Tibial artery (tissue), 4 donors: Measurements from ENCODE around the gene DIS3L2.

Source experiments
- DNase-seq, 2 donors: peaks; one replicate each; pipeline ENCODE4 v3.0.0-alpha.2; 2019
- H3K27ac ChIP-seq, 2 donors: fragments of 200-600 bp; sonication (generic) in 1 of 2; 1 replicate in 1 of 2; 2 replicates in 1 of 2; pipeline ENCODE4 v1.5.1; 2018 to 2019; ENCODE audit warnings: mild to moderate bottlenecking in 1 of 2
- H3K27me3 ChIP-seq, 2 donors: fragments of 200-600 bp; sonication (generic) in 1 of 2; one replicate each; pipeline versions ENCODE4 v1.5.1 to v1.6.0; 2016 to 2019
- H3K36me3 ChIP-seq, 3 donors: fragments of 200-600 bp; sonication (generic) in 2 of 3; one replicate each; pipeline ENCODE4 v1.5.1; 2016 to 2019; ENCODE audit warnings: mild to moderate bottlenecking in 2 of 3
- H3K4me1 ChIP-seq, 4 donors: fragments of 200-600 bp; sonication (generic) in 2 of 4; 1 replicate in 3 of 4; 2 replicates in 1 of 4; pipeline ENCODE4 v1.5.1; 2016 to 2019
- H3K4me3 ChIP-seq, 2 donors: fragments of 200-600 bp; sonication (generic) in 1 of 2; 1 replicate in 1 of 2; 2 replicates in 1 of 2; pipeline ENCODE4 v1.5.1; 2018 to 2019; ENCODE audit warnings: mild to moderate bottlenecking in 2 of 2
- H3K9me3 ChIP-seq, 3 donors: fragments of 200-600 bp; sonication (generic) in 1 of 3; one replicate each; pipeline ENCODE4 v1.5.1; 2016 to 2019
- CTCF ChIP-seq, 2 experiments: fragments of 200-600 bp in 1 of 2; fragments of 450-650 bp in 1 of 2; IDR thresholded peaks; one replicate each; pipeline ENCODE4 v1.5.1; 2017 to 2019; ENCODE audit warnings: antibody characterized with exemption in 2 of 2, mild to moderate bottlenecking in 1 of 2, moderate library complexity in 1 of 2
- intact Hi-C: fragments of 100-400 bp; cut with DNase I; formaldehyde crosslinking; loops from one replicate; pipeline ENCODE4 v1.15.0; 2023; ENCODE audit warnings: low total_unique reads

Gene DIS3L2

GRCh38 chr2:232038251-232038880 lies 76.9 kb downstream of the DIS3L2 start:
- no peaks in the 10 kb centered on the region for H3K4me1 ChIP-seq
- H3K27ac ChIP-seq = no peak overlapping the region
- H3K9me3 ChIP-seq = peaks cover 0 to 7% (median 0%) of the 10 kb centered on the region in 3 donors
- H3K27me3 ChIP-seq = no peaks in the 10 kb centered on the region
- H3K4me3 ChIP-seq = no peak overlapping the region
- H3K36me3 ChIP-seq = peaks cover 5 to 14% (median 9%) of the 10 kb centered on the region in 3 donors
- intact Hi-C loops = no loop called here
- TF ChIP-seq CTCF (IDR thresholded peaks at IDR 0.05) = no peak
- DNase-seq = no peak

DNA sequence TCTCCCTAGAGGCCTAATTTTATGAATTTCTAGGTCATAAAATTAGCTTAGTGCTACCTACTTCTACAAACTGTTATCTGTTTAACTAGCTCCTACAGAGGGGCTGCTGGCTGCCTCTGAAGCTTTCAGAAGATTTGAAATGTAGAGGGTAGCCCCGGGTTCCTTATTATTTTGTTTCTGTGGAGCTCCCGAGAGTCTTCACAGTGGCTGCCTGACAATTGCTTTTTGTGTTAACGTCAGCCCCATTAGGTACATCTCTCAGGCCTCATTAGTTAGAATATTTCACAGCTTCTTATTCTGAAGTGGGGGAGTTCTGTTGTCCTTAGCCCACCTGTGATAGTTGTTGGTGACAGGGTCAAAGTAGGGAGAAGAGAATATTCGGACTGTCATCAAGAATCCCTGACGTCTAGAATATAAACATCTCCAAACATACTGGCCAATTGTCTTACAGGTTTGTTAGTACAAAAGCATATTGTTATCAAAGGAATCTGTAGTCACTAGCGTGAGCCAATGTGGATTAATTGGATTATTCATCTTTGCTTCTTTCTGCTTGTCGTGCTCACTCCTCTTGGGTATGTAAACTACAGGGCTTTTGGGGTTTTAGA lies 77.5 kb downstream of the DIS3L2 start:
- Histone ChIP-seq H3K27ac (no peak overlapping the region), H3K9me3 (peaks cover 0 to 7% (median 0%) of the 10 kb centered on the region in 3 donors), H3K4me3 (no peak overlapping the region), H3K4me1 (no peaks in the 10 kb centered on the region), H3K36me3 (peaks cover 5 to 14% (median 9%) of the 10 kb centered on the region in 3 donors), H3K27me3 (no peaks in the 10 kb centered on the region)
- intact Hi-C loops = no loop called here
- TF ChIP-seq CTCF (IDR thresholded peaks at IDR 0.05) = no peak
- DNase-seq = no peak

DNA sequence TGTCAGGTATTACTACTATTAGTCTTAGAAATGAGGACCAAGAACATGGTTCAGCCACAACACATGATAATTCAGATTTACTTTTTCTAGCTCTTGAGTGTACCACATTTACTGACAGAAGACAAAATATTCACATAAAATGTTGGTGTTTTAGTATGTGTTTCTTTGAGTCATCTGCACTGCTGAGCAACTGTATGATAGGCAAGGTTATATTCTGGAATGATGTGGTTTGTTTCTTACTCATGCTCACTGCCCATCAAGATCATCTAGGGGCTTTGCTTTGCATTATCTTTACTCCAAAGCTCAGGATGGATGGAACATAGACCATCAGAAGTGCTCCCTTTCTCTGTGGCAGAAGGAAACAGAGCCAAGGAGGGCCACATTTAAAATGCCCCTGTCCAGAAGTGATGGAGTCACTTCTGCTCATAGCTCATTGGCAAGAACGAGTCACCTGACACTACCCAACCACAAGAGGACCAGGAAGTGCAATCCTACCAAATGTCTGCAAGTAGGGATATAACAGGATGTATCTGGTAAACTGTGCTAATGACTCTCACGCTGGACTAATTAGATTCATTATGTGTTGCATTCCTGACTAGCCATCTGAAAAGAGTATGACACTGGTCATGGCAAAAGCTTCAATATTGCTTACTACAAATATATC lies 81.5 kb downstream of the DIS3L2 start:
- H3K9me3 ChIP-seq = no peaks in the 10 kb centered on the region
- H3K36me3 ChIP-seq = no peaks in the 10 kb centered on the region
- H3K27me3 ChIP-seq = no peaks in the 10 kb centered on the region
- H3K4me3 ChIP-seq = no peak overlapping the region
- intact Hi-C loops = no loop called here
- no peak overlapping the region for H3K27ac ChIP-seq
- no peak for TF ChIP-seq CTCF (IDR thresholded peaks at IDR 0.05)
- no peaks in the 10 kb centered on the region for H3K4me1 ChIP-seq
- DNase-seq = no peak

- Histone ChIP-seq H3K36me3 (no peaks in the 10 kb centered on the region), H3K4me3 (no peak overlapping the region), H3K27me3 (no peaks in the 10 kb centered on the region), H3K27ac (no peak overlapping the region), H3K4me1 (no peaks in the 10 kb centered on the region), H3K9me3 (no peaks in the 10 kb centered on the region)
- DNase-seq = no peak
- no peak for TF ChIP-seq CTCF (IDR thresholded peaks at IDR 0.05)
- intact Hi-C loops = no loop called here
Observed at GRCh38 chr2:232043966-232044365, 82.5 kb downstream of the DIS3L2 start.

DNA sequence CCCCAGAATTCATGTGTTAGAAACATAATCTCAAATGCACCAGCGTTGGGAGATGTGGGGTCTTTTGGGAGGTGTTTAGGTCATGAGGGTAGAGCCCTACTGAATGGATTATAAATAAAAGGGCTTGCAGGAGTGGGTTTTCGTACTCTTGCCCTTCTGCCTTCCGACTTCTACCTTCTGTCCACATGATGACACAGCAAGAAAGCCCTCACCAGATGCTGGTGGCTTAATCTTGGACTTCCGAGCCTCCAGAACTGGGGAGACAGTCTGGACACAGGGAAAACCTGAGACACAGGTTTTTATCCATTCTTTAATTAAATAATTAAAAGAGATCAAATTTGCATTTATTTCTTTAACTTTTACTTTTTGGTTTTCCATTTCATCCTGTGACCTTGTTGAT lies 87.8 kb downstream of the DIS3L2 start:
- H3K4me3 ChIP-seq = no peak overlapping the region
- H3K4me1 ChIP-seq = no peaks in the 10 kb centered on the region
- TF ChIP-seq CTCF (IDR thresholded peaks at IDR 0.05) = no peak
- intact Hi-C loops = no loop called here
- DNase-seq = no peak
- H3K27me3 ChIP-seq = no peaks in the 10 kb centered on the region
- H3K36me3 ChIP-seq = no peaks in the 10 kb centered on the region
- H3K27ac ChIP-seq = no peak overlapping the region
- no peaks in the 10 kb centered on the region for H3K9me3 ChIP-seq
